ENCODE data around the gene ADAP1.

The ADAP1 gene

DNA sequence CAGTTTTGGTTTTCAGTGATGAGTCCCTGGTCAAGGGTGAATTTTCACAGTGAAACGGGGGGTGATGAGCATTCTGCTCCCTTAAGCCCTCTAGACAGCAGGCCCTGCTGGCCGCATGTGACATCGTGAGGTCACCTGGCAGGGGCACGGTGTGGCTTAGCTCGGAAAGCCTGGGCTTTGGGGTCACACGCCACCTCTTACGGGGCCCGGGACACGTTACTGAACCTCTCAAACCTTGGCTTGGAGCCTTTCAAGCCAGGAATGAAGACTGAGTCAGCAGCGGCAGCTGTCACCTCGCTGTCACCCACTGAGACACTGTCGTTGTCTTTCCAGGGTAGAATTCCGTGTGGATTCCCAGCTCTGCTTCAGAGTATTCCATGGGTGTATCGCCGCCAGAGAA, 74.0 kb downstream of the ADAP1 start:
- H3K4me3 ChIP-seq (ENCODE audit: low read depth, low read length) = no peak overlapping the region
- H3K4me1 ChIP-seq (ENCODE audit: control insufficient read depth, insufficient read depth, low read length, unreplicated experiment) = peaks cover 13% of the 10 kb centered on the region
- no peak overlapping the region for H3K27ac ChIP-seq (ENCODE audit: low read depth, low read length)
- H3K27me3 ChIP-seq (ENCODE audit: insufficient read depth, low read length) = no peaks in the 10 kb centered on the region
- peaks cover 3% of the 10 kb centered on the region; the same call in 1 of the 2 replicates for H3K36me3 ChIP-seq (ENCODE audit: insufficient read depth, low read length)
- H2AFZ ChIP-seq (ENCODE audit: low read length, unreplicated experiment) = no peak overlapping the region
- peaks cover 72% of the 10 kb centered on the region for H3K79me2 ChIP-seq (ENCODE audit: control insufficient read depth, insufficient read depth, low read length, unreplicated experiment)

DNA sequence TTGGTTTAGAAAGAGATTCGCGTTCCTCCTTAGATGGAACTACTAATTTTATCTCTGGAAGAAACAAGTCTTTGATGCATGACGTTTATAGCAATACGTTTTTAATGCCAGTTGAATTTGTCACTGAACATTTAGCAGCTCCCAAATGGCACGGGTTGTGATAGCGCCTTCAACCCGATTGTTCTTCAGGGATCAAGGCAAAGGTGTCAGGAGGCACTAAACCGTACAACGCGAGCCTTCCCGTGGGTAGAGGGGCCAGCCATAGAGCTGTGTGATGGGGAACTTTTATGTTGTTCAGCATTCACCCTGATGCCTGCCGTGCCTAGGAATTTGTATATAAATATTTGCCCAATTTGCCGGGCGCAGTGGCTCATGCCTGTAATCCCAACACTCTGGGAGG, 74.8 kb downstream of the ADAP1 start:
- H3K27me3 ChIP-seq (ENCODE audit: insufficient read depth, low read length) = no peaks in the 10 kb centered on the region
- H3K4me3 ChIP-seq (ENCODE audit: low read depth, low read length) = no peak overlapping the region
- no peak overlapping the region for H2AFZ ChIP-seq (ENCODE audit: low read length, unreplicated experiment)
- H3K79me2 ChIP-seq (ENCODE audit: control insufficient read depth, insufficient read depth, low read length, unreplicated experiment) = peaks cover 66% of the 10 kb centered on the region
- peaks cover 13% of the 10 kb centered on the region for H3K4me1 ChIP-seq (ENCODE audit: control insufficient read depth, insufficient read depth, low read length, unreplicated experiment)
- peaks cover 8% of the 10 kb centered on the region; the same call in 1 of the 2 replicates for H3K36me3 ChIP-seq (ENCODE audit: insufficient read depth, low read length)
- H3K27ac ChIP-seq (ENCODE audit: low read depth, low read length) = no peak overlapping the region

DNA sequence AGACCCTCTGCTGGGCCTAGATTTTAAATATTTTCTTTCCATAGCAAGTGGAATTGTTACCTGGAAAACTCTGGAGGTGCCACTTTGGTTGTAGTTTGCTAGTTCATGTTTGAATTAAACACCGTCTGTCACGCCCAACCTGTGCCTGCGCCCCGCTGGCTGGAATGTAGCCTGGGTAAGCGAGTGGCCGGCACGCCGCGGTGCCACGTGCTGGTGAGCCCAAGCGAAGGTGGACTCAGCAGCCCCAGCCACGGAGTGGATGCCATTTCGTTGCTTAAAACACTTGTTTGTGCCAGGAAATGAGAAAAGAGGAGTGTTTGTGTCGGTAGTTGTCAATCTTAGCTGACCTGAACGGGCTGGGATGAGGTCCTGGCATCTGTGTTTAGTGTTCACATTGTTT, 75.4 kb downstream of the ADAP1 start:
- H3K27me3 ChIP-seq (ENCODE audit: insufficient read depth, low read length) = no peaks in the 10 kb centered on the region
- H3K4me1 ChIP-seq (ENCODE audit: control insufficient read depth, insufficient read depth, low read length, unreplicated experiment) = peaks cover 13% of the 10 kb centered on the region
- no peak overlapping the region for H2AFZ ChIP-seq (ENCODE audit: low read length, unreplicated experiment)
- H3K27ac ChIP-seq (ENCODE audit: low read depth, low read length) = no peak overlapping the region
- H3K36me3 ChIP-seq (ENCODE audit: insufficient read depth, low read length) = peaks cover 8% of the 10 kb centered on the region; the same call in 1 of the 2 replicates
- H3K79me2 ChIP-seq (ENCODE audit: control insufficient read depth, insufficient read depth, low read length, unreplicated experiment) = peaks cover 60% of the 10 kb centered on the region
- H3K4me3 ChIP-seq (ENCODE audit: low read depth, low read length) = no peak overlapping the region; the same call in 1 of the 2 replicates

DNA sequence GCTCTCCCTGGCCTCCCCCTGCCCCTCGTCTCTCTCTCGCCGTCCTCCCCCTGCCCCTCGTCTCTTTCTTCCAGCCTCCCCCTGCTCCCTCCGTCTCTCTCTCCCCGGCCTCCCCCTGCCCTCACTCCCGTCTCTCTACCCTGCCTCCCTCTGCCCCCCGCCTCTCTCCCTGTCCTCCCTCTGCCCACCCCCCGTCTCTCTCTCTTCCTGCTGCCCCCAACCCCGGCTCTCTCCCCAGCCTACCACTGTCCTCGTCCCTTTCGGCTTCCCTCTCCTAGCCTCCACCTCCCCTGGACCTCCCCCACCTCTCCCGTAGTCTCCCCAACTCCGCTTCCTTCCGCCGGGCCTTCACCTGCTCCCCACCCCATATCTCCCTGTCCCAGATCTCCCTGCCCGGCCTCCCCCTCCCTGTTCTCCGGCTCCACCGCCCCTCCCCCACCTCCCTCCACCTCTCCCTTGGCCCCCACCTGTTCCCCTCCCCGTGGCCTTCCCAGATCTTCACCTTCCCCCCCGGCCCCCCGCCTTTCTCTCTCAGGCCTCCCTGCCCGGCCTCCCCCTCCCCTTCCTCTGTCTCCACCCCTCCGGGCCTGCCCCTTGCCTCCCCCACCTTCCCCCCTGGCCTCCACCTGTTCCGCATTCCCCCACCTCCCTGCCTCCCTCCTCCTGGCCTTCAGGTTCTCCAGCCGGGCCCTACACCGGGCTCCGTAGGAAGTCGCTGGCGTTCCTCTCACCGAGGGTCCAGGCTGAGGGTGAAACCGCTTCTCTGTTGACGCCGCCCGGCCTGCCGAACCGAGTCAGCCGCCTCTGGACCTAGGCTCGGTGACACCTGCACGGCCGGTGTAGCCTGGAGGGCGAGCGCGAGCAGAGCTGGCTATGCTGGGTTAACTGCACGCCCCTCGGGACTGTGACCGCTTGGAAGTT, 76.9 kb downstream of the ADAP1 start:
- Histone ChIP-seq H3K79me2 (ENCODE audit: control insufficient read depth, insufficient read depth, low read length, unreplicated experiment) (peaks cover 46% of the 10 kb centered on the region), H3K36me3 (ENCODE audit: insufficient read depth, low read length) (peaks cover 8% of the 10 kb centered on the region; the same call in 1 of the 2 replicates), H3K27me3 (ENCODE audit: insufficient read depth, low read length) (no peaks in the 10 kb centered on the region), H3K4me1 (ENCODE audit: control insufficient read depth, insufficient read depth, low read length, unreplicated experiment) (peaks cover 22% of the 10 kb centered on the region), H3K27ac (ENCODE audit: low read depth, low read length) (peak overlapping the region; percentile 33; the same call in 1 of the 2 replicates), H2AFZ (ENCODE audit: low read length, unreplicated experiment) (no peak overlapping the region), H3K4me3 (ENCODE audit: low read depth, low read length) (peak overlapping the region; percentile 87)

DNA sequence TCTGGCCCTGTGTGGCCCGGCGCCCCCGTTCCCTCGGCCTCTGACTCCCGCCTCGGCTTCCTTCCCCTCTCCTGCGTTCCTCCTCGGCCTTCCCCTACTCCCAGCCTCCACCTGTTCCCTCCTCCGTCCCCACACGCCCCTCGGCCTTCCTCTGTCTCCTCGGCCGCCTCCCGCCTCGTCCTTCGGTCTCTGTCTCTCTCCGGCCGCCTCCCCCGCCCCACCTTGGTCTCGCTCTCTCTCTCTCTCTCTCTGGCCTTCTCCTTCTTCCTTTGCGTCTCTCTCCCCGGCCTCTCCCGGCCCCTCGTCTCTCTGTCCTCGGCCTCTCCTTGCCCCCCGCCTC, 77.5 kb downstream of the ADAP1 start:
- Histone ChIP-seq H3K27ac (ENCODE audit: low read depth, low read length) (peak overlapping the region; percentile 33; the same call in 1 of the 2 replicates), H2AFZ (ENCODE audit: low read length, unreplicated experiment) (peak overlapping the region; percentile 91), H3K4me1 (ENCODE audit: control insufficient read depth, insufficient read depth, low read length, unreplicated experiment) (peaks cover 22% of the 10 kb centered on the region), H3K27me3 (ENCODE audit: insufficient read depth, low read length) (no peaks in the 10 kb centered on the region), H3K79me2 (ENCODE audit: control insufficient read depth, insufficient read depth, low read length, unreplicated experiment) (peaks cover 42% of the 10 kb centered on the region), H3K36me3 (ENCODE audit: insufficient read depth, low read length) (peaks cover 13% of the 10 kb centered on the region; the same call in 1 of the 2 replicates), H3K4me3 (ENCODE audit: low read depth, low read length) (peak overlapping the region; percentile 87)

DNA sequence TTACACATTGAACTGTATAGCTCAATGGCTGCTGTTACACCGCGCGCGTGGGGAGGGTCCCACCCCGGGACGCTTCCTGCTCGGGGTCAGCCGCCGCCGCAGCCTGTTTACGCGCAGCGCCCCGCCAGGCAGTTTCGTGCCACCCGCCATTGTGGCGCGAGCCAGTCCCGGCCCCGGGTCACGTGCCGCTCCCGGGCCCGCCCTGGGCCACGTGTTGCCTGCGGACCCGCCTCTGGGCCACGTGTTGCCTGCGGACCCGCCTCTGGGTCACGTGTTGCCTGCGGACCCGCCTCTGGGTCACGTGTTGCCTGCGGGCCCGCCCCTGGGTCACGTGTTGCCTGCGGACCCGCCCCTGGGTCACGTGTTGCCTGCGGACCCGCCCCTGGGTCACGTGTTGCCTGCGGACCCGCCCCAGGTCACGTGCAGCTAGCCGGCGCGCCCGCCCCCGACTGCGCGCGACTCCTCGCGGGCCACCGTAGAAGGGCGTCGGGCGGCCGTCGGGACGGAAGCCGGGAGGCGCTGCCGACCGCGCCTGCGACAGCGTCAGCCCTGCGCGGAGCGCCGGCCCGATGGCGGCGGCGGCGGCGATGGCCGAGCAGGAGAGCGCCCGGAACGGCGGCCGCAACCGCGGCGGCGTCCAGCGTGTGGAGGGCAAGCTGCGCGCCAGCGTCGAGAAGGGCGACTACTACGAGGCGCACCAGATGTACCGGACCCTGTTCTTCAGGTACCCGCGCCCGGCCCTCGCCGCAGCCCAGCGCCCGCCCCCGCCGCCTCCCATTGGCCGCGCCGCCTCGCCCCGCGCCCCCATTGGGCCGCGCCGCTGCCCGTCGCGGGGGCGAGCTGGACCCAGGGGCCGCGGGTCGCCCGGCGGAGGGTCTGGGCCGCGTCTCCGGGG, 78.2 kb downstream of the ADAP1 start, which contains the start of gene GET4:
GET4 (plus strand) TSS at position 478 of the 895 bp plus-strand sequence; CDS start at position 570, 92 bp downstream.
- Histone ChIP-seq H3K36me3 (ENCODE audit: insufficient read depth, low read length) (peaks cover 11% of the 10 kb centered on the region; the same call in 1 of the 2 replicates), H3K27me3 (ENCODE audit: insufficient read depth, low read length) (no peaks in the 10 kb centered on the region), H3K79me2 (ENCODE audit: control insufficient read depth, insufficient read depth, low read length, unreplicated experiment) (peaks cover 36% of the 10 kb centered on the region), H3K27ac (ENCODE audit: low read depth, low read length) (peak within 1 kb of the TSS; percentile 71), H3K4me1 (ENCODE audit: control insufficient read depth, insufficient read depth, low read length, unreplicated experiment) (peaks cover 22% of the 10 kb centered on the region), H3K4me3 (ENCODE audit: low read depth, low read length) (peak within 1 kb of the TSS; percentile 87), H2AFZ (ENCODE audit: low read length, unreplicated experiment) (peak within 1 kb of the TSS; percentile 91)

DNA sequence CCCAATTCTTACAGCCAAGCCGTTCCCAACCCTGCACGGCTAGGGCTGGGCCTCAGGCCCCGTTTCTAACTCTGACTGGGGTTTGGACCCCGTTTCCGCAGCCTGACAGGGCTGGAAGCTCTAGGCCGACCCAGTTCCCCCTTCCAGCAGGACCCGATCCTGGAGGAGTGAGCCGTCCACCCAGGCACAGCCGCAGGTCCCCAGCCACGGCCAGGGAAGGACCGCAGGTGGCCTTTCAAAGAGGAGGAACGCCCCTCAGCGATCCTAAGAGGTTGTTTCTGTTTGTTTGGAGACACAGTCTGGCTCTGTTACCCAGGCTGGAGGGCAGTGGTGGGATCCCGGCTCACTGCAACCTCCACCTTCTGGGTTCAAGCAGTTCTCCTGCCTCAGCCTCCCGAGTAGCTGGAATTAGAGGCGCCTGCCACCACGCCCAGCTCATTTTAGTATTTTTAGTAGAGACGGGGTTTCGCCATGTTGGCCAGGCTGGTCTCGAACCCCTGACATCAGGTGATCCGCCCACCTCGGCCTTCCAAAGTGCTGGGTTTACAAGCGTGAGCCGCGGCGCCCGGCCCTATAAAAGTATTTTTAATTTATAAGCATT, 78.9 kb downstream of the ADAP1 start:
- H3K36me3 ChIP-seq (ENCODE audit: insufficient read depth, low read length) = peaks cover 11% of the 10 kb centered on the region; the same call in 1 of the 2 replicates
- H3K27me3 ChIP-seq (ENCODE audit: insufficient read depth, low read length) = no peaks in the 10 kb centered on the region
- peaks cover 22% of the 10 kb centered on the region for H3K4me1 ChIP-seq (ENCODE audit: control insufficient read depth, insufficient read depth, low read length, unreplicated experiment)
- peak overlapping the region; percentile 71 for H3K27ac ChIP-seq (ENCODE audit: low read depth, low read length)
- H3K79me2 ChIP-seq (ENCODE audit: control insufficient read depth, insufficient read depth, low read length, unreplicated experiment) = peaks cover 29% of the 10 kb centered on the region
- peak overlapping the region; percentile 52 for H3K4me3 ChIP-seq (ENCODE audit: low read depth, low read length)
- no peak overlapping the region for H2AFZ ChIP-seq (ENCODE audit: low read length, unreplicated experiment)

DNA sequence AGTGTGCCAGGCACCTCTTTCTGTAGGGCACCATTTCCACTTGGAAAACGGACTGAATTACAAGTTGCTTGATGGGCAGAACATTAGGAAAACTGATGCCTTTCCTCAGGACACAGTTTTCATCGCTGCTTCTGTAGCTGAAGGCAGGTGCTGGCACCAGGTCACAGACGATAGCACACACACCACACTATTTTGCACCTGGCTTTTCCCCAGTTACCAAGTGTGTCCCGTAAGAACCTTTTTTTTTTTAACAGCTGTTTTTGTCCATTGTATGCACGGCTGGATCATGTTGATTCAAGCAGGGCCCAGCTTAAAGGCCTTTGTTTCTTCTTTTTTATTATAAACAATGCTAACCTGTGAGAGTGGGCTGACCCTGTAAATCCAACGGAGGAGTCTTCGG, 79.4 kb downstream of the ADAP1 start:
- Histone ChIP-seq H3K4me3 (ENCODE audit: low read depth, low read length) (no peak overlapping the region), H3K4me1 (ENCODE audit: control insufficient read depth, insufficient read depth, low read length, unreplicated experiment) (peaks cover 22% of the 10 kb centered on the region), H3K36me3 (ENCODE audit: insufficient read depth, low read length) (peaks cover 11% of the 10 kb centered on the region; the same call in 1 of the 2 replicates)

DNA sequence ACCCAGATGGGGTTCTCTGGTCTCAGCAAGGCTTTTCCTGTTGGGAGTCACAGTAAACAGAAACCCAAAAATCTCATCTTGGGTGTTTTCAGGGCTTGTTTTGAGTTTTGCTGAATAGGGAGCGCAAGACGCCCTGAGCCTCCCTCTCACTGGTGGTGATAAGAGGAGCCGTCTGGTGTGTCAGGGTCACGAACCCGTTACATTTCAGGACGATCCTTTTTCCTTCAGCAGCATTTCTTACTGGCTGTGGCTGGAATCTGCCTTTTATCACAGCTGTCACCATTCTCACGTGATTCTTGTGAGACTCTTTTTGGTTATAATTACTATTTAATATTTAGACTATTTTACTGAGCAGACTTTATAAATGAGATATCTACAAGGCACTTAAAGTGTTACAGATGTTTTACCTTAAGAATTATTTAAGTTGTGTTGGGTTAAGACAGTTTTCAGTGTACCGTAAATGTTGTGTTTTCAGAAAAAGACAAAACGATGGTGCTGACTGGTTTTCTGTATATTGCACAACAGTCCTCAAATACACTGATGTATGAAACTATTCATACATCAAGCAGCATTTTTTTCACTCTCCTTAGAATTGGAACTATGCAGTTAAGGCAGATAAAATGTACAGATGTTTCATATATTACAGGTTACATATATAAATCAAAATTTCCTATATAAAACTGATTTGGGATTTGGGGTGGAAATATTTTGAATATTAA, 80.3 kb downstream of the ADAP1 start:
- peak overlapping the region; percentile 47; the same call in 1 of the 2 replicates for H3K27ac ChIP-seq (ENCODE audit: low read depth, low read length)
- no peak overlapping the region for H2AFZ ChIP-seq (ENCODE audit: low read length, unreplicated experiment)
- H3K79me2 ChIP-seq (ENCODE audit: control insufficient read depth, insufficient read depth, low read length, unreplicated experiment) = peaks cover 19% of the 10 kb centered on the region
- H3K4me3 ChIP-seq (ENCODE audit: low read depth, low read length) = no peak overlapping the region
- H3K4me1 ChIP-seq (ENCODE audit: control insufficient read depth, insufficient read depth, low read length, unreplicated experiment) = peaks cover 19% of the 10 kb centered on the region
- peaks cover 16% of the 10 kb centered on the region; the same call in 1 of the 2 replicates for H3K36me3 ChIP-seq (ENCODE audit: insufficient read depth, low read length)
- no peaks in the 10 kb centered on the region for H3K27me3 ChIP-seq (ENCODE audit: insufficient read depth, low read length)

More for the DNA sequence above, 79.4 kb downstream of the ADAP1 start:
- Histone ChIP-seq H3K27me3 (ENCODE audit: insufficient read depth, low read length) (no peaks in the 10 kb centered on the region), H3K79me2 (ENCODE audit: control insufficient read depth, insufficient read depth, low read length, unreplicated experiment) (peaks cover 24% of the 10 kb centered on the region), H3K27ac (ENCODE audit: low read depth, low read length) (no peak overlapping the region), H2AFZ (ENCODE audit: low read length, unreplicated experiment) (no peak overlapping the region)

Data from ACC112 (cell line).